ENCODE measurements around the gene B4GALT6. TPM values are rescaled to one million over a fixed set of nuclear protein-coding genes. Genes with fewer than 3 reads are reported as not detected.
A peak's percentile ranks its signal among the peaks of the same experiment; 100 is the strongest.

The B4GALT6 gene
- polyA plus RNA-seq, 6 donors from 2014 or later: not detected

DNA sequence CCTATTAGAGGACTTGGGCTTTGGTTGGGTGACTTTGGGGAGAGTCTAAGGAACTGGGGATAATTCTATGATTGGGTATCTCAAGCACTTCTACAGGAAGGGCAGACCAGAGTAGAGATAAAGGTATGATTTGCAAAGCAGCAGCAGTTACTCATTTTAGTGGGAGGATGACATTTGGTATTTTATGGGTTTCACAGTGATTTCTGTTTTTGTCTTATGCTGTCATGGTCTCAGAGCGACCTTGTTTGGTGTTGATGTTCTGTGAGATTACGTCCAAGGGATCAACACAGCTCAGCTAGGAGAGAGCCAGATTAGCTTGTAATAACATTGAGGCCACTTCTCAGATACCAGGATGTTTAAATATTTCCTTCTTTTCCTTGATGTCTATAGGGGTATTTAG, 74.5 kb downstream of the B4GALT6 start:
- Mint-ChIP-seq H3K27ac (peak overlapping the region in 1 of 6 donors; percentile 38), H3K36me3 (no peaks in the 10 kb centered on the region), H3K4me1 (no peaks in the 10 kb centered on the region), H3K27me3 (peaks cover 0 to 8% (median 0%) of the 10 kb centered on the region in 3 donors), H3K9me3 (peaks cover 0 to 4% (median 0%) of the 10 kb centered on the region in 7 donors), H3K4me3 (no peak overlapping the region)
- no peak for ATAC-seq (ENCODE audit: low read depth in 2 of 2)
- no peak for DNase-seq

GRCh38 chr18:31607384-31607783, 77.0 kb downstream of the B4GALT6 start:
- DNase-seq (no peak), ATAC-seq (ENCODE audit: low read depth in 2 of 2) (no peak)
- Mint-ChIP-seq H3K4me3 (no peak overlapping the region), H3K27ac (no peak overlapping the region), H3K27me3 (no peaks in the 10 kb centered on the region), H3K4me1 (no peaks in the 10 kb centered on the region), H3K36me3 (no peaks in the 10 kb centered on the region), H3K9me3 (no peaks in the 10 kb centered on the region)

GRCh38 chr18:31606265-31606664, 78.1 kb downstream of the B4GALT6 start:
- Mint-ChIP-seq H3K4me1 (no peaks in the 10 kb centered on the region), H3K9me3 (no peaks in the 10 kb centered on the region), H3K36me3 (no peaks in the 10 kb centered on the region), H3K27me3 (no peaks in the 10 kb centered on the region), H3K4me3 (no peak overlapping the region), H3K27ac (no peak overlapping the region)
- ATAC-seq (ENCODE audit: low read depth in 2 of 2) (no peak), DNase-seq (no peak)

- Mint-ChIP-seq H3K27ac (no peak overlapping the region), H3K36me3 (no peaks in the 10 kb centered on the region), H3K4me3 (no peak overlapping the region), H3K4me1 (no peaks in the 10 kb centered on the region), H3K27me3 (no peaks in the 10 kb centered on the region), H3K9me3 (no peaks in the 10 kb centered on the region)
- ATAC-seq (ENCODE audit: low read depth in 2 of 2) (no peak), DNase-seq (no peak)
Measured at GRCh38 chr18:31603315-31603714, 81.1 kb downstream of the B4GALT6 start.

- no peak overlapping the region for H3K27ac Mint-ChIP-seq
- ATAC-seq (ENCODE audit: low read depth in 2 of 2) (no peak), DNase-seq (no peak)
- H3K27me3 Mint-ChIP-seq: no peaks in the 10 kb centered on the region
- H3K4me1 Mint-ChIP-seq: no peaks in the 10 kb centered on the region
- no peaks in the 10 kb centered on the region for H3K36me3 Mint-ChIP-seq
- H3K9me3 Mint-ChIP-seq: no peaks in the 10 kb centered on the region
- H3K4me3 Mint-ChIP-seq: no peak overlapping the region
Measured at GRCh38 chr18:31598021-31598805, 86.2 kb downstream of the B4GALT6 start.

- no peak overlapping the region for H3K27ac Mint-ChIP-seq
- no peaks in the 10 kb centered on the region for H3K36me3 Mint-ChIP-seq
- no peaks in the 10 kb centered on the region for H3K4me1 Mint-ChIP-seq
- no peaks in the 10 kb centered on the region for H3K9me3 Mint-ChIP-seq
- H3K4me3 Mint-ChIP-seq: no peak overlapping the region
- H3K27me3 Mint-ChIP-seq: no peaks in the 10 kb centered on the region
- DNase-seq: no peak
- no peak for ATAC-seq (ENCODE audit: low read depth in 2 of 2)
Measured at GRCh38 chr18:31596081-31596872, 88.1 kb downstream of the B4GALT6 start.

GRCh38 chr18:31595121-31595771, 89.1 kb downstream of the B4GALT6 start:
- Mint-ChIP-seq H3K4me3 (no peak overlapping the region), H3K4me1 (no peaks in the 10 kb centered on the region), H3K27me3 (no peaks in the 10 kb centered on the region), H3K27ac (no peak overlapping the region), H3K9me3 (no peaks in the 10 kb centered on the region), H3K36me3 (no peaks in the 10 kb centered on the region)
- ATAC-seq (ENCODE audit: low read depth in 2 of 2) (no peak), DNase-seq (no peak)

DNA sequence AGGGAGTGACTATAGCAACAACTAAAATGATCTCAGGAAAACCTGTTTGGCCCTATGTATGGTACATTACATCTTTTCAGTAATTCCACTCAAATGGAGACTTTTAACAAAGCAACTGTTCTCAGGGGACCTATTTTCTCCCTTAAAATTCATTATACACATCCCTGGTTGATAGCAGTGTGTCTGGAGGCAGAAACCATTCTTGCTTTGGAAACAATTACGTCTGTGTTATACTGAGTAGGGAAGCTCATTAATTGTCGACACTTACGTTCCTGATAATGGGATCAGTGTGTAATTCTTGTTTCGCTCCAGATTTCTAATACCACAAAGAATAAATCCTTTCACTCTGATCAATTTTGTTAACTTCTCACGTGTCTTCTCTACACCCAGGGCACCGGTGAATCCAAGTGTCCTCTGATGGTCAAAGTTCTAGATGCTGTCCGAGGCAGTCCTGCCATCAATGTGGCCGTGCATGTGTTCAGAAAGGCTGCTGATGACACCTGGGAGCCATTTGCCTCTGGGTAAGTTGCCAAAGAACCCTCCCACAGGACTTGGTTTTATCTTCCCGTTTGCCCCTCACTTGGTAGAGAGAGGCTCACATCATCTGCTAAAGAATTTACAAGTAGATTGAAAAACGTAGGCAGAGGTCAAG, 91.7 kb downstream of the B4GALT6 start:
- Mint-ChIP-seq H3K4me3 (no peak overlapping the region), H3K36me3 (no peaks in the 10 kb centered on the region), H3K27me3 (no peaks in the 10 kb centered on the region), H3K9me3 (peaks cover 0 to 2% (median 0%) of the 10 kb centered on the region in 7 donors), H3K4me1 (no peaks in the 10 kb centered on the region), H3K27ac (no peak overlapping the region)
- ATAC-seq (ENCODE audit: low read depth in 2 of 2): no peak
- no peak for DNase-seq

DNA sequence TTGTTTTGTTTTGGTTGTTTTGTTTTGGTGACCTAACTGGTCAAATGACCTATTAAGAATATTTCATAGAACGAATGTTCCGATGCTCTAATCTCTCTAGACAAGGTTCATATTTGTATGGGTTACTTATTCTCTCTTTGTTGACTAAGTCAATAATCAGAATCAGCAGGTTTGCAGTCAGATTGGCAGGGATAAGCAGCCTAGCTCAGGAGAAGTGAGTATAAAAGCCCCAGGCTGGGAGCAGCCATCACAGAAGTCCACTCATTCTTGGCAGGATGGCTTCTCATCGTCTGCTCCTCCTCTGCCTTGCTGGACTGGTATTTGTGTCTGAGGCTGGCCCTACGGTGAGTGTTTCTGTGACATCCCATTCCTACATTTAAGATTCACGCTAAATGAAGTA, 92.8 kb downstream of the B4GALT6 start, which contains the start of gene TTR:
Gene TTR (plus strand): TSS at position 250 of the 400 bp plus-strand sequence. CDS start 26 bp downstream, at position 276.
- no peaks in the 10 kb centered on the region for H3K36me3 Mint-ChIP-seq
- H3K4me3 Mint-ChIP-seq: no peak within 1 kb of the TSS
- H3K4me1 Mint-ChIP-seq: no peaks in the 10 kb centered on the region
- DNase-seq (no peak), ATAC-seq (ENCODE audit: low read depth in 2 of 2) (no peak)
- peak within 1 kb of the TSS in 1 of 6 donors; percentile 8 for H3K27ac Mint-ChIP-seq
- H3K27me3 Mint-ChIP-seq: no peaks in the 10 kb centered on the region
- H3K9me3 Mint-ChIP-seq: peaks cover 0 to 2% (median 0%) of the 10 kb centered on the region in 7 donors

DNA sequence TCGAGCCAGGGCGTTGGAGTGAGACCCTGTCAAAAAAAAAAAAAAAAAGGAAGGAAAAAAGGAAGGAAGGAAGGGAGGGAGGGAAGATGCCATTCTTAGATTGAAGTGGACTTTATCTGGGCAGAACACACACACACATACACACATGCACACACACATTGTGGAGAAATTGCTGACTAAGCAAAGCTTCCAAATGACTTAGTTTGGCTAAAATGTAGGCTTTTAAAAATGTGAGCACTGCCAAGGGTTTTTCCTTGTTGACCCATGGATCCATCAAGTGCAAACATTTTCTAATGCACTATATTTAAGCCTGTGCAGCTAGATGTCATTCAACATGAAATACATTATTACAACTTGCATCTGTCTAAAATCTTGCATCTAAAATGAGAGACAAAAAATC, 93.3 kb downstream of the B4GALT6 start:
- ATAC-seq (ENCODE audit: low read depth in 2 of 2) (no peak), DNase-seq (no peak)

GRCh38 chr18:31590570-31590969, 93.8 kb downstream of the B4GALT6 start:
- Mint-ChIP-seq H3K4me1 (no peaks in the 10 kb centered on the region), H3K4me3 (no peak overlapping the region), H3K27ac (no peak overlapping the region), H3K36me3 (no peaks in the 10 kb centered on the region), H3K27me3 (no peaks in the 10 kb centered on the region), H3K9me3 (peaks cover 0 to 2% (median 0%) of the 10 kb centered on the region in 7 donors)
- ATAC-seq (ENCODE audit: low read depth in 2 of 2): no peak
- no peak for DNase-seq

More for the DNA sequence above, 93.3 kb downstream of the B4GALT6 start:
- Mint-ChIP-seq H3K27ac (peak overlapping the region in 1 of 6 donors; percentile 8), H3K27me3 (no peaks in the 10 kb centered on the region), H3K4me1 (no peaks in the 10 kb centered on the region), H3K9me3 (peaks cover 0 to 2% (median 0%) of the 10 kb centered on the region in 7 donors), H3K36me3 (no peaks in the 10 kb centered on the region), H3K4me3 (no peak overlapping the region)

GRCh38 chr18:31587529-31587928, 96.9 kb downstream of the B4GALT6 start:
- Mint-ChIP-seq H3K9me3 (peaks cover 0 to 2% (median 0%) of the 10 kb centered on the region in 7 donors), H3K27me3 (no peaks in the 10 kb centered on the region), H3K4me3 (no peak overlapping the region), H3K4me1 (no peaks in the 10 kb centered on the region), H3K27ac (no peak overlapping the region), H3K36me3 (no peaks in the 10 kb centered on the region)
- ATAC-seq (ENCODE audit: low read depth in 2 of 2) (no peak), DNase-seq (no peak)

DNA sequence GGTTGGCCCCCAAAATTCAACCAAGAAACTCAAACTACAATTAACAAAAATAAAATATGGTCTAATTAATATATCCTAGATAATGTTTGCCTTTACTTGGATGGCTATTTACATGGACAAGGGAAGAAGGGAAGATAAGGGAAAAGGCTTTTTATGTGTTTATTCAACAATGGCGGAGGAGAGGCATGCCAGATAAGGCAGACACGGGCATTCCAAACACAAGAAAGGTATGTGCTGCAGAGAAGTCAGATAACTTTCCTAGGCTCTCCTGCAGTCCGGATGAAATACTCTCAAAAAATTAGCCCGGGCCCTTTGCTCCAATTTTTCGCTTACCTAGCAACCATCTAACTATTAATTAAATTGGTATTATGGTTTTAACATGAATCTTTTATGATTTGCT, 97.8 kb downstream of the B4GALT6 start:
- Mint-ChIP-seq H3K9me3 (peaks cover 0 to 2% (median 0%) of the 10 kb centered on the region in 7 donors), H3K4me1 (no peaks in the 10 kb centered on the region), H3K36me3 (no peaks in the 10 kb centered on the region), H3K27ac (no peak overlapping the region), H3K4me3 (no peak overlapping the region), H3K27me3 (no peaks in the 10 kb centered on the region)
- ATAC-seq (ENCODE audit: low read depth in 2 of 2) (no peak), DNase-seq (no peak)

Data from naive B cell (primary cell).